A375 (cell line): ENCODE data around the gene PRLHR. TPM values are rescaled to one million over a fixed set of nuclear protein-coding genes. Genes with fewer than 3 reads are reported as not detected.

Experiments used
- total RNA-seq: library from RNA; depleted of rRNA; stranded (reverse); fragments of >200 nt; shearing (Covaris generic); gene quantifications from 2 replicates; pipeline ENCODE4 v1.2.3, GENCODE V29; 2014; rRNA removed

Gene PRLHR
- total RNA-seq: not detected in 2 replicates

DNA sequence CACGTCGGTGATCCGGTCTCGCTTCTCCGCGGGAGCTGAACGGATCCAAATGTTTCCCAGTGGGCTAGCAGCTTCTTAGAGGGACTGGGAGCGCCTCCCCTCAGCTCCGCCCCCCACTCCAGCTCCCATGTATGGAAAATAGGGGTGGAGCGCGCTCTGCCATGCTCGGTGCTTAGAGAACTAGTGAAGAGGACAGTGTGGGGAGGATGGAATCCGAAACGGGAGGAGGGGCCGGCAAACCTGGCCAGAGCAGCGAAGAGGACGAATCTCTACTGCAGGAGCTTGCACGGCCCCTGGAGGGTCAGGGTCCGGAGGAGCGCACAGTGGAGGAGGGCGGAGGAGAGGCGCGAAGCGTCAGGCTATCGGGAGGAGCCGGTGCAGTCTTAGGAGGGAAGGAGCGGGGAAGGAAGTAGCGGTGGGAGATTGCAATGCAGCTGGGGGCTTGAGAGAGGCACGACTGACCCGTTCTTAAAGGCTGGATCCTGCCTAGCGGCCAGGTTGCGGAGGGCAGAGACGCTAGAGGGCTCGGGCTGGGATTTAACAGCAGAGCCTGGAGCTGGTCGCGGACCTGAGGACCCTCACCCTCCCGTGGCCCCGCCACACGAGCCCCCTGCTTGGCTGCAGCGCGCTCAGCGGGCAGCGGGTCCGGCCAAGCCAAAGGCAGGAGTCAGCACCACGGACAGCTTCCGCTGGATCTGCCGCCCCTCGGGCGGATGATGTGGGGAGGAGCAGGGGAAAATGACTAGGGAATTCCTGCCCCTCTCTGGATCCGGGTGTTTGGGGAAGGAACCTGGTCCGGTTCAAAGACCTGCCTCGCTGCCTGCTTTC lies at the start of gene PRLHR:
Gene PRLHR (minus strand): TSS at position 51 of the 828 bp plus-strand sequence. CDS start 404 bp downstream, outside the sequence.

Other genes starting within 250 kb of the PRLHR start
- 29.4 and 30.3 TPM in 2 replicates for gene CACUL1, start 159.3 kb upstream of the PRLHR start, total RNA-seq